GM12878 (cell line): ENCODE data around the gene COX6B1. TPM values are rescaled to one million over a fixed set of nuclear protein-coding genes. Genes with fewer than 3 reads are reported as not detected.

Experiments used
- ATAC-seq: fragments of 200-7000 bp; cut with Tn5 transposase; 3 replicates; pipeline ENCODE4 v1.9.1; 2020; ENCODE audit warnings: mild to moderate bottlenecking, moderate library complexity
- BruUV-seq: library from RNA; stranded (reverse); fragments of 400-500 nt; replicated peaks from 2 replicates; lab custom pipeline; 2021; lab: Mats Ljungman, UMichigan
- CTCF ChIA-PET: fragments of 300-600 bp; sonication (Branson Sonifier 250); formaldehyde crosslinking; extraction: SDS; loops from one replicate; lab custom pipeline; 2021; ENCODE audit warnings: inconsistent platforms; lab: Yijun Ruan, JAX
- POLR2A ChIA-PET: fragments of 350-600 bp; formaldehyde crosslinking; extraction: SDS; loops from one replicate; lab custom pipeline; 2021; ENCODE audit warnings: inconsistent platforms; lab: Charles Lee
- RAD21 ChIA-PET: fragments of 300-600 bp; sonication (Branson Sonifier 250); formaldehyde crosslinking; loops from one replicate; lab custom pipeline; 2023; ENCODE audit warnings: antibody characterized with exemption; ENCODE audit not compliant: unreplicated experiment; lab: Charles Lee
- SMC1A ChIA-PET: fragments of 300-600 bp; sonication (Branson Sonifier 250); formaldehyde crosslinking; loops from one replicate; lab custom pipeline; 2023; ENCODE audit not compliant: unreplicated experiment, uncharacterized antibody; lab: Charles Lee
- DNase-seq: peaks from one replicate; pipeline ENCODE4 v3.0.0-alpha.2; 2011; ENCODE audit warnings: low read depth, low spot score
- FAIRE-seq: peaks from 3 replicates; lab custom pipeline; 2011; peaks lifted over from hg19 to GRCh38; lab: Jason Lieb, UNC
- H2AFZ ChIP-seq: 2 replicates; pipeline ENCODE4 v1.6.0; 2011; ENCODE audit warnings: low read depth, low read length, control low read depth; ENCODE audit not compliant: control insufficient read depth
- H3K27ac ChIP-seq: 2 replicates; pipeline ENCODE4 v1.5.1; 2011; ENCODE audit warnings: control low read depth; ENCODE audit not compliant: control insufficient read depth, insufficient read depth
- H3K27me3 ChIP-seq, 2 experiments: replicated peaks in 1 of 2; 2 replicates each; pipeline versions ENCODE4 v1.6.0 to v1.6.1; 2011; ENCODE audit warnings: low read length in 1 of 2; ENCODE audit not compliant: control insufficient read depth in 2 of 2, insufficient read depth in 2 of 2
- H3K36me3 ChIP-seq, 2 experiments: 2 replicates each; pipeline ENCODE4 v1.5.1; 2011; ENCODE audit warnings: low read length in 1 of 2; ENCODE audit not compliant: control insufficient read depth in 2 of 2, insufficient read depth in 2 of 2
- H3K4me1 ChIP-seq: 2 replicates; pipeline ENCODE4 v1.6.1; 2011; ENCODE audit warnings: mild to moderate bottlenecking, low read length, moderate library complexity, mixed read lengths; ENCODE audit not compliant: control insufficient read depth, insufficient read depth
- H3K4me2 ChIP-seq: 2 replicates; pipeline ENCODE4 v1.6.0; 2011; ENCODE audit warnings: control low read depth; ENCODE audit not compliant: control insufficient read depth, insufficient read depth
- H3K4me3 ChIP-seq: fragments of 200-600 bp; sonication (generic); 2 replicates; pipeline ENCODE4 v1.5.1; 2016
- H3K79me2 ChIP-seq: 2 replicates; pipeline ENCODE4 v1.6.0; 2011; ENCODE audit warnings: low read length; ENCODE audit not compliant: control insufficient read depth, insufficient read depth
- H3K9ac ChIP-seq: 2 replicates; pipeline ENCODE4 v1.8.0; 2011; ENCODE audit warnings: low read length, control low read depth, mixed read lengths; ENCODE audit not compliant: control insufficient read depth, insufficient read depth
- H3K9me3 ChIP-seq: replicated peaks from 3 replicates; pipeline ENCODE4 v1.5.1; 2011; ENCODE audit warnings: mild to moderate bottlenecking, low read length; ENCODE audit not compliant: control insufficient read depth, insufficient read depth
- H4K20me1 ChIP-seq: 2 replicates; pipeline ENCODE4 v1.6.0; 2011; ENCODE audit not compliant: control insufficient read depth, insufficient read depth
- ASH2L ChIP-seq: fragments of 300-600, 200-600 bp; sonication (generic); IDR thresholded peaks from 2 replicates; pipeline ENCODE4 v1.6.1; 2017; ENCODE audit warnings: low read depth, mild to moderate bottlenecking, borderline replicate concordance
- HDGF ChIP-seq: fragments of 450-650 bp; IDR thresholded peaks from 2 replicates; pipeline ENCODE4 v1.6.1; 2016; ENCODE audit warnings: antibody characterized with exemption
- HSF1 ChIP-seq: fragments of 150-350 bp; IDR thresholded peaks from 2 replicates; pipeline ENCODE4 v1.6.1; 2014; ENCODE audit warnings: mild to moderate bottlenecking, low read depth, low read length
- NFIC ChIP-seq: IDR thresholded peaks from 2 replicates; pipeline ENCODE4 v1.6.1; 2012; ENCODE audit warnings: low read depth, mild to moderate bottlenecking, inconsistent platforms, low read length, moderate library complexity
- NFYB ChIP-seq: IDR thresholded peaks from 2 replicates; pipeline ENCODE4 v1.6.1; 2011; ENCODE audit warnings: low read depth, mild to moderate bottlenecking, low read length, improper control_type of control experiment, moderate library complexity; ENCODE audit not compliant: insufficient read depth
- POLR2AphosphoS5 ChIP-seq: IDR thresholded peaks from 2 replicates; pipeline ENCODE4 v1.6.1; 2011; ENCODE audit warnings: mild to moderate bottlenecking, low read length, inconsistent platforms
- RELA ChIP-seq: fragments of 450-650 bp; IDR thresholded peaks from 2 replicates; pipeline ENCODE4 v1.8.0; 2014; ENCODE audit warnings: borderline replicate concordance; ENCODE audit not compliant: partially characterized antibody
- REST ChIP-seq: IDR thresholded peaks from 2 replicates; pipeline ENCODE4 v1.6.1; 2012; ENCODE audit warnings: mild to moderate bottlenecking, low read depth, low read length
- SP1 ChIP-seq: IDR thresholded peaks from one replicate; pipeline ENCODE4 v1.6.1; 2011; ENCODE audit warnings: low read depth, low read length
- WRNIP1 ChIP-seq: IDR thresholded peaks from 2 replicates; pipeline ENCODE4 v1.6.1; 2011; ENCODE audit warnings: low read depth, low read length, improper control_type of control experiment, borderline replicate concordance
- WGBS: methylation state at CpG from one replicate; pipeline ENCODE4 v1.1.6; 2016; ENCODE audit warnings: low lambda C conversion rate; ENCODE audit not compliant: insufficient replicate concordance, insufficient coverage; ENCODE audit errors: missing lambda C conversion rate; 5-methylcytosine and 5-hydroxymethylcytosine counted together
- in situ Hi-C: fragments of 300-500 bp; cut with MboI; formaldehyde crosslinking; loops from 9 replicates; pipeline ENCODE4 v1.14.3; 2018; ENCODE audit warnings: mixed read lengths
- intact Hi-C: fragments of 100-400 bp; cut with micrococcal nuclease; formaldehyde crosslinking; loops from one replicate; pipeline ENCODE4 v1.14.2; 2022; ENCODE audit not compliant: unreplicated experiment
- polyA plus RNA-seq, 11 experiments: library from polyadenylated mRNA; depleted of rRNA in 4 of 11; unstranded in 6 of 11; stranded (reverse) in 5 of 11; fragments of >200 nt; fragmentation: Nextera tagmentation in 4 of 11; fragmentation: Illumina TruSeq in 1 of 11; extraction: Ambion mirVana in 4 of 11; extraction: Trizol in 1 of 11; gene quantifications; 1 replicate in 1 of 11; 2 replicates in 10 of 11; pipeline versions ENCODE4 v1.2.1 to v1.2.3, GENCODE V29; 2011 to 2016; ENCODE audit warnings: inconsistent platforms in 2 of 11, missing spikeins in 2 of 11, low read depth in 1 of 11
- total RNA-seq, 4 experiments: library from RNA; depleted of rRNA in 3 of 4; stranded (reverse); fragments of >200 nt in 3 of 4; fragmentation: Illumina TruSeq in 1 of 4; extraction: Trizol in 1 of 4; gene quantifications; 2 replicates each; pipeline versions ENCODE4 v1.2.1 to v1.2.3, GENCODE V29; 2013 to 2021

The COX6B1 gene
- total and polyA plus RNA-seq, 10 of the 15 experiments (the other 5 are each of a cell fraction or from before 2014, with no cell fraction given), result 500 to 1,700 (median 862) TPM

GRCh38 chr19:35703343-35703742, 55.2 kb downstream of the COX6B1 start:
- ChIA-PET CTCF (interaction anchor here (1.3 to 4.5 kb wide), 4 partner anchors 9 to 48 kb away, joined by 5 to 77 read pairs (median 10); partner anchors contain the start of genes PSENEN and U2AF1L4), POLR2A (interaction anchor here (0.5 to 11.9 kb wide), 12 partner anchors 7 to 1667 kb away, joined by 3 to 516 read pairs (median 6); partner anchors contain the start of genes ALKBH6, COX6B1, LIN37 and PSENEN), RAD21 (interaction anchor here (0.8 to 11.0 kb wide), 5 partner anchors 9 to 228 kb away, joined by 3 to 430 read pairs (median 13); no protein-coding TSS in a partner anchor), SMC1A (interaction anchor here (3.0 to 12.3 kb wide), 2 partner anchors 9 to 10 kb away, joined by 12 to 375 read pairs; no protein-coding TSS in a partner anchor)
- no TSS peak for BruUV-seq
- in situ Hi-C loops (no loop called here), intact Hi-C loops (no loop called here)
- H3K4me1 ChIP-seq, result peaks cover 7% of the 10 kb centered on the region
- H4K20me1 ChIP-seq, result no peaks in the 10 kb centered on the region
- no peaks in the 10 kb centered on the region for H3K9me3 ChIP-seq
- H3K27ac ChIP-seq, result no peak overlapping the region
- peak overlapping the region; percentile 80; the same call in 1 of the 2 replicates for H3K4me3 ChIP-seq
- peak overlapping the region; percentile 82; the same call in 1 of the 2 replicates for H3K4me2 ChIP-seq
- H3K27me3 ChIP-seq, result no peaks in the 10 kb centered on the region
- WGBS, result 58% methylated on average over 9 of the region's 9 CpGs
- TF ChIP-seq NFIC (no peak), RELA (no peak), NFYB (peak; percentile 68), HDGF (no peak)
- H3K79me2 ChIP-seq, result peaks cover 2% of the 10 kb centered on the region; the same call in 1 of the 2 replicates
- FAIRE-seq, result no peak
- peak overlapping the region; percentile 80; the same call in 1 of the 2 replicates for H3K9ac ChIP-seq
- no peaks in the 10 kb centered on the region for H3K36me3 ChIP-seq
- ATAC-seq, result no peak
- no peak overlapping the region for H2AFZ ChIP-seq
- DNase-seq, result no peak

- DNase-seq (no peak), ATAC-seq (no peak), FAIRE-seq (no peak)
- Histone ChIP-seq H3K36me3 (no peaks in the 10 kb centered on the region), H3K4me1 (peaks cover 7% of the 10 kb centered on the region), H3K9ac (no peak within 1 kb of the TSS), H3K4me3 (peak within 1 kb of the TSS; percentile 80; the same call in 1 of the 2 replicates), H3K27me3 (no peaks in the 10 kb centered on the region), H4K20me1 (no peaks in the 10 kb centered on the region), H2AFZ (no peak within 1 kb of the TSS), H3K4me2 (no peak within 1 kb of the TSS), H3K79me2 (peaks cover 2% of the 10 kb centered on the region; the same call in 1 of the 2 replicates), H3K9me3 (no peaks in the 10 kb centered on the region), H3K27ac (no peak within 1 kb of the TSS)
- ChIA-PET RAD21 (interaction anchor here (11.0 kb wide), 1 partner anchor 9 kb away, joined by 430 read pairs; no protein-coding TSS in a partner anchor), CTCF (no interaction called here), POLR2A (interaction anchor here (11.9 kb wide), 1 partner anchor 6 kb away, joined by 516 read pairs; no protein-coding TSS in a partner anchor), SMC1A (interaction anchor here (3.0 to 12.3 kb wide), 2 partner anchors 9 to 10 kb away, joined by 12 to 375 read pairs; no protein-coding TSS in a partner anchor)
- TF ChIP-seq NFYB (peak; percentile 61; the same call in 1 of the 2 replicates), SP1 (peak; percentile 16), POLR2AphosphoS5 (no peak), ASH2L (no peak), HSF1 (no peak), WRNIP1 (no peak), REST (peak; percentile 83)
- intact Hi-C loops, result no loop called here
- WGBS, result 69% methylated on average over 24 of the region's 24 CpGs
- in situ Hi-C loops, result no loop called here
- no TSS peak for BruUV-seq
Measured at GRCh38 chr19:35704218-35704617, 56.1 kb downstream of the COX6B1 start, which contains the start of gene ZBTB32. ZBTB32 (plus strand) TSS chr19:35704558; CDS start chr19:35714627, 10,069 bp downstream.
